Neural progenitor cell (in vitro differentiated cells): ENCODE data around the gene FKBP1A. TPM values are rescaled to one million over a fixed set of nuclear protein-coding genes. Genes with fewer than 3 reads are reported as not detected.

Experiments
- DNase-seq: peaks from one replicate; pipeline ENCODE4 v3.0.0-alpha.2; 2016; ENCODE audit warnings: low spot score
- H2AFZ ChIP-seq: fragments of 200-600 bp; sonication (generic); replicated peaks from 2 replicates; pipeline ENCODE4 v1.6.1; 2016; ENCODE audit warnings: antibody characterized with exemption
- H3F3A ChIP-seq: fragments of 200-600 bp; sonication (generic); 2 replicates; pipeline ENCODE4 v1.6.1; 2016; ENCODE audit warnings: antibody characterized with exemption, low read depth
- H3K27ac ChIP-seq: fragments of 200-600 bp; sonication (generic); 2 replicates; pipeline ENCODE4 v1.5.1; 2016; ENCODE audit warnings: mild to moderate bottlenecking
- H3K27me3 ChIP-seq: fragments of 200-600 bp; sonication (generic); 2 replicates; pipeline ENCODE4 v1.6.1; 2016; ENCODE audit warnings: mild to moderate bottlenecking, moderate library complexity
- H3K36me3 ChIP-seq: fragments of 200-600 bp; sonication (generic); 2 replicates; pipeline ENCODE4 v1.5.1; 2016
- H3K4me1 ChIP-seq: fragments of 200-600 bp; sonication (generic); 2 replicates; pipeline ENCODE4 v1.6.1; 2016; ENCODE audit warnings: mixed run types
- H3K4me2 ChIP-seq: fragments of 200-600 bp; sonication (generic); 2 replicates; pipeline ENCODE4 v1.6.1; 2016
- H3K4me3 ChIP-seq: fragments of 200-600 bp; sonication (generic); 2 replicates; pipeline ENCODE4 v1.5.1; 2016
- H3K79me2 ChIP-seq: fragments of 200-600 bp; sonication (generic); 2 replicates; pipeline ENCODE4 v1.6.1; 2016; ENCODE audit warnings: low read depth
- H3K9ac ChIP-seq: fragments of 200-600 bp; sonication (generic); 2 replicates; pipeline ENCODE4 v1.6.1; 2016
- H3K9me3 ChIP-seq: fragments of 200-600 bp; sonication (generic); 2 replicates; pipeline ENCODE4 v1.5.1; 2016; ENCODE audit warnings: low read depth
- H4K20me1 ChIP-seq: fragments of 200-600 bp; sonication (generic); 2 replicates; pipeline ENCODE4 v1.6.1; 2016; ENCODE audit warnings: low read depth
- H3K27ac Mint-ChIP-seq: 3 replicates; pipeline ENCODE4 v1.8.0; 2021; ENCODE audit warnings: mixed read lengths
- H3K27me3 Mint-ChIP-seq: 2 replicates; pipeline ENCODE4 v1.8.0; 2022; ENCODE audit warnings: low read depth, mild to moderate bottlenecking, inconsistent platforms, moderate library complexity, mixed read lengths; ENCODE audit not compliant: insufficient read depth
- H3K36me3 Mint-ChIP-seq: 3 replicates; pipeline ENCODE4 v1.8.0; 2021; ENCODE audit warnings: mixed read lengths
- H3K4me1 Mint-ChIP-seq: 3 replicates; pipeline ENCODE4 v1.8.0; 2021; ENCODE audit warnings: mixed read lengths
- H3K4me3 Mint-ChIP-seq: 3 replicates; pipeline ENCODE4 v1.8.0; 2021; ENCODE audit warnings: mild to moderate bottlenecking, moderate library complexity, mixed read lengths
- H3K9me3 Mint-ChIP-seq: 3 replicates; pipeline ENCODE4 v1.8.0; 2020; ENCODE audit warnings: mixed read lengths
- EZH2 ChIP-seq: fragments of 200-600 bp; sonication (generic); IDR thresholded peaks from 2 replicates; pipeline ENCODE4 v1.6.1; 2017; ENCODE audit warnings: antibody characterized with exemption, mild to moderate bottlenecking, moderate library complexity
- EZH2phosphoT487 ChIP-seq: fragments of 200-600 bp; sonication (generic); IDR thresholded peaks from 2 replicates; pipeline ENCODE4 v1.6.1; 2017; ENCODE audit warnings: antibody characterized with exemption
- total RNA-seq: library from RNA; depleted of rRNA; stranded (reverse); fragments of >200 nt; gene quantifications from 2 replicates; pipeline ENCODE4 v1.2.3, GENCODE V29; 2015; ENCODE audit warnings: low replicate concordance
- TF ChIP-seq, protein P1 (sequence below): fragments of 200-600 bp; sonication (generic); IDR thresholded peaks from 2 replicates; pipeline ENCODE4 v1.5.1; 2017; ENCODE audit warnings: antibody characterized with exemption, mild to moderate bottlenecking

Gene FKBP1A
- total RNA-seq, 1 donor from 2014 or later, result 128 TPM

DNA sequence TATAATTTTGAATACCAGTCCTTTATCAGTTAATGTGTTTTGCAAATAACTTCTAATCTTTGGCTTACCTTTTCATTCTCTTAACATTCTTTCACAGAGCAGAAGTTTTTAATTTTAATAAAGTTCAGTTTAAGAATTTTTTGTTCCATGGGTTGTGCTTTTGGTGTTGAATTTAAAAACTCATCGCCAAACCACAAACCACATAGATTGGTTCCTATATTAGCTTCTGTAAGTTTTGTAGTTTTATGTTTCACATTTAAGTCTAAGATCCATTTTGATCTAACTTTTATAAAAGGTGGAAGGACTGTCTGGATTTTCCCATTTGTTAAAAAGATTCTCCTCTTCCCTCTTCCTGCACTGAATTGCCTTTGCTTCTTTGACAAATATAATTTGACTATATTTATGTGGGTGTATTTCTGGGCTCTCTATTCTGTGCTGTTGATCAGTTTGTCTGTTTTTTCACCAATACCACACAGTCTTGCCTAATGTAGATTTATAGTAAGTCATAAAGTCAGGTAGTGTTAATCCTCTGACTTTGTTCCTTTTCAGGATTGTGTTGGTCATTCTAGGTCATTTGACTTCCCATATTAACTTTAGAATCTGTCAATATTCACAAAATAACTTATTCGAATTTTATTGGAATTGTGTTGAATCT, 46.4 kb downstream of the FKBP1A start:
- Histone ChIP-seq H3K27me3 (no peaks in the 10 kb centered on the region), H3K79me2 (no peaks in the 10 kb centered on the region), H3K9me3 (no peaks in the 10 kb centered on the region), H3K27ac (no peak overlapping the region), H3K4me3 (no peak overlapping the region), H3F3A (no peaks in the 10 kb centered on the region), H3K4me2 (no peak overlapping the region), H3K36me3 (peaks cover 10% of the 10 kb centered on the region), H3K4me1 (no peaks in the 10 kb centered on the region), H4K20me1 (no peaks in the 10 kb centered on the region), H3K9ac (no peak overlapping the region), H2AFZ (no peak overlapping the region)
- no peak for TF ChIP-seq EZH2
- no peak for TF ChIP-seq EZH2phosphoT487
- TF ChIP-seq, protein P1, sequence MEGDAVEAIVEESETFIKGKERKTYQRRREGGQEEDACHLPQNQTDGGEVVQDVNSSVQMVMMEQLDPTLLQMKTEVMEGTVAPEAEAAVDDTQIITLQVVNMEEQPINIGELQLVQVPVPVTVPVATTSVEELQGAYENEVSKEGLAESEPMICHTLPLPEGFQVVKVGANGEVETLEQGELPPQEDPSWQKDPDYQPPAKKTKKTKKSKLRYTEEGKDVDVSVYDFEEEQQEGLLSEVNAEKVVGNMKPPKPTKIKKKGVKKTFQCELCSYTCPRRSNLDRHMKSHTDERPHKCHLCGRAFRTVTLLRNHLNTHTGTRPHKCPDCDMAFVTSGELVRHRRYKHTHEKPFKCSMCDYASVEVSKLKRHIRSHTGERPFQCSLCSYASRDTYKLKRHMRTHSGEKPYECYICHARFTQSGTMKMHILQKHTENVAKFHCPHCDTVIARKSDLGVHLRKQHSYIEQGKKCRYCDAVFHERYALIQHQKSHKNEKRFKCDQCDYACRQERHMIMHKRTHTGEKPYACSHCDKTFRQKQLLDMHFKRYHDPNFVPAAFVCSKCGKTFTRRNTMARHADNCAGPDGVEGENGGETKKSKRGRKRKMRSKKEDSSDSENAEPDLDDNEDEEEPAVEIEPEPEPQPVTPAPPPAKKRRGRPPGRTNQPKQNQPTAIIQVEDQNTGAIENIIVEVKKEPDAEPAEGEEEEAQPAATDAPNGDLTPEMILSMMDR, result no peak
- Mint-ChIP-seq H3K4me3 (no peak overlapping the region), H3K27ac (no peak overlapping the region), H3K4me1 (no peaks in the 10 kb centered on the region), H3K36me3 (peaks cover 39% of the 10 kb centered on the region), H3K9me3 (peaks cover 37% of the 10 kb centered on the region), H3K27me3 (no peaks in the 10 kb centered on the region)
- no peak for DNase-seq

DNA sequence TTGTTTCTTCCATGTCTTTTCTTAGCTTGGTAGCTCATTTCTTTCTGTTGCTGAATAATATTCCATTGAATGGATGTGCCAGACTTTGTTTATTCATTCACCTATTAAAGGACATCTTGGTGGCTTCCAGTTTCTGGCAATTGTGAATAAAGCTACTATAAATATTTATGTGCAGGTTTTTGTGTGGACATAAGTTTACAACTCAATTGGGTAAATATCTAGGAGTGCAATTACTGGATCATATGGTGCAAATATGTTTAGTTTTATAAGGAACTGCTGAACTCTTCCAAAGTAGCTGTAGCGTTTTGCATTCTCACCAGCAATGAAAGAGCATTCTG, 47.1 kb downstream of the FKBP1A start:
- no peak overlapping the region for H3K27ac Mint-ChIP-seq
- H3F3A ChIP-seq, result no peaks in the 10 kb centered on the region
- TF ChIP-seq EZH2phosphoT487, result no peak
- TF ChIP-seq, protein P1, result no peak
- TF ChIP-seq EZH2, result no peak
- no peak overlapping the region for H2AFZ ChIP-seq
- no peak overlapping the region for H3K27ac ChIP-seq
- H3K79me2 ChIP-seq, result no peaks in the 10 kb centered on the region
- peaks cover 5% of the 10 kb centered on the region for H3K36me3 ChIP-seq
- H3K36me3 Mint-ChIP-seq, result peaks cover 32% of the 10 kb centered on the region
- H3K4me3 Mint-ChIP-seq, result no peak overlapping the region
- no peaks in the 10 kb centered on the region for H3K4me1 Mint-ChIP-seq
- H3K27me3 Mint-ChIP-seq, result no peaks in the 10 kb centered on the region
- no peaks in the 10 kb centered on the region for H3K9me3 ChIP-seq
- no peak overlapping the region for H3K4me2 ChIP-seq
- no peaks in the 10 kb centered on the region for H3K4me1 ChIP-seq
- H4K20me1 ChIP-seq, result no peaks in the 10 kb centered on the region
- H3K9me3 Mint-ChIP-seq, result peaks cover 32% of the 10 kb centered on the region
- H3K9ac ChIP-seq, result no peak overlapping the region
- H3K4me3 ChIP-seq, result no peak overlapping the region
- no peak for DNase-seq
- H3K27me3 ChIP-seq, result no peaks in the 10 kb centered on the region

DNA sequence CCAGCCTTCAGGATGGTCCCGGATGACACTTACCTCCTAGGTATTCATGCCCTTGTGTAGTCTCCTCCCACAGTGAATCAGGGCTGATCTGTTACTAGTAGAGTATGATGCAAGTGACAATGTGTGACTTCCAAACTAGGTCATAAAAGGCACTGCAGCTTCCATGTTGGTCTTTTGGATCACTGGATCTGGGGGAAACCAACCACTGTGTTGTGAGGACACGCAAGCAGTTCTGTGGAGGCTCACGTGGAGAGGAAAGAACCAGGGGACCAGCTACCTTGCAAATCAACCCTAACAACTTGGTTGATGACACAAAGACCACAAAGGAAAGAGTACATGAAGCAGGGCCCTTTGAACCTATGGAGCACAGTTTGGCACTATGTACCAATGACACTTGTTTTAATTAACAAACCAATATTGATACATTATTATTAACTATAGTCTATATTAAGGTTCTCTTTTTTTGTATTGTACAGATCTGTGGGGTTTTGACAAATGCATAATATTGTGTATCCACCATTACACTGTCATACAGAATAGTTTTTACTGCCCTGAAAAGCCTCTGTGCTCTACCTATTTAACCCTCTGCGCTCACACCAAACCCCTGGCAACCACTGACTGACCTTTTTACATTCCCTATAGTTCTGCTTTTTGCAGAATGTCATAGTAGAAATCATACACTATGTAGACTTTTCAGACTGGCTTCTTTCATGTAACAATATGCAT, 47.7 kb downstream of the FKBP1A start:
- no peak overlapping the region for H3K27ac Mint-ChIP-seq
- peaks cover 27% of the 10 kb centered on the region for H3K36me3 Mint-ChIP-seq
- no peaks in the 10 kb centered on the region for H4K20me1 ChIP-seq
- H3K4me1 Mint-ChIP-seq, result no peaks in the 10 kb centered on the region
- H3K4me1 ChIP-seq, result no peaks in the 10 kb centered on the region
- H3K79me2 ChIP-seq, result no peaks in the 10 kb centered on the region
- DNase-seq, result no peak
- no peak overlapping the region for H2AFZ ChIP-seq
- no peaks in the 10 kb centered on the region for H3K27me3 Mint-ChIP-seq
- H3K4me2 ChIP-seq, result no peak overlapping the region
- no peaks in the 10 kb centered on the region for H3K27me3 ChIP-seq
- no peak overlapping the region for H3K27ac ChIP-seq
- no peaks in the 10 kb centered on the region for H3K36me3 ChIP-seq
- H3K4me3 Mint-ChIP-seq, result no peak overlapping the region
- H3K9me3 ChIP-seq, result no peaks in the 10 kb centered on the region
- no peaks in the 10 kb centered on the region for H3F3A ChIP-seq
- no peak overlapping the region for H3K9ac ChIP-seq
- TF ChIP-seq, protein P1, result no peak
- no peak for TF ChIP-seq EZH2phosphoT487
- TF ChIP-seq EZH2, result no peak
- H3K9me3 Mint-ChIP-seq, result peaks cover 29% of the 10 kb centered on the region
- no peak overlapping the region for H3K4me3 ChIP-seq
